Measurements from ENCODE around the gene ME3. TPM values are rescaled to one million over a fixed set of nuclear protein-coding genes. Genes with fewer than 3 reads are reported as not detected.

Gene ME3
- total RNA-seq, 3 donors from 2014 or later: 29.3 to 51.2 (median 31.8) TPM

Other genes with a start within 250 kb of the ME3 start
- gene PRSS23, start 127.9 kb upstream of the ME3 start, total RNA-seq: 100 to 1,000 TPM in 2 of 3 donors, 10 to 100 TPM in 1; 75.0 to 128 (median 122) TPM

Data from mucosa of descending colon (tissue), 3 donors.